DND-41 (cell line): ENCODE data around the gene FARP2.

ENCODE experiments used
- ATAC-seq: fragments of 200-7000 bp; cut with Tn5 transposase; 3 replicates; pipeline ENCODE4 v1.9.1; 2021; ENCODE audit warnings: low read depth; ENCODE audit not compliant: insufficient read depth
- DNase-seq: peaks from one replicate; pipeline ENCODE4 v3.0.0-alpha.2; 2020
- H2AFZ ChIP-seq: 2 replicates; pipeline ENCODE4 v1.6.0; 2012; ENCODE audit warnings: low read depth, low read length
- H3K27ac ChIP-seq: 2 replicates; pipeline ENCODE4 v1.5.1; 2012; ENCODE audit warnings: low read length, inconsistent platforms
- H3K27me3 ChIP-seq: fragments of 200-600 bp; sonication (generic); 2 replicates; pipeline ENCODE4 v1.6.0; 2012; ENCODE audit warnings: low read length, mild to moderate bottlenecking, inconsistent platforms; ENCODE audit not compliant: insufficient read depth, poor library complexity
- H3K36me3 ChIP-seq: 2 replicates; pipeline ENCODE4 v1.5.1; 2012; ENCODE audit warnings: low read length, inconsistent platforms; ENCODE audit not compliant: insufficient read depth
- H3K4me1 ChIP-seq: 2 replicates; pipeline ENCODE4 v1.5.1; 2012; ENCODE audit warnings: mild to moderate bottlenecking, low read length; ENCODE audit not compliant: insufficient read depth
- H3K4me2 ChIP-seq: 2 replicates; pipeline ENCODE4 v1.6.0; 2012; ENCODE audit warnings: mild to moderate bottlenecking, moderate library complexity, low read length, inconsistent platforms; ENCODE audit not compliant: insufficient read depth
- H3K4me3 ChIP-seq, 2 experiments: fragments of 200-600 bp in 1 of 2; shearing (Covaris generic) in 1 of 2; 2 replicates each; pipeline ENCODE4 v1.5.1; 2012 to 2016; ENCODE audit warnings: inconsistent platforms in 2 of 2, low read length in 2 of 2, mild to moderate bottlenecking in 2 of 2, low read depth in 1 of 2, moderate library complexity in 1 of 2
- H3K79me2 ChIP-seq: 2 replicates; pipeline ENCODE4 v1.6.0; 2012; ENCODE audit warnings: low read length, inconsistent platforms; ENCODE audit not compliant: insufficient read depth
- H3K9ac ChIP-seq: 2 replicates; pipeline ENCODE4 v1.6.0; 2012; ENCODE audit warnings: low read depth, mild to moderate bottlenecking, inconsistent platforms, low read length, moderate library complexity
- H3K9me3 ChIP-seq: 2 replicates; pipeline ENCODE4 v1.5.1; 2012; ENCODE audit warnings: low read length, moderate library complexity, mild to moderate bottlenecking, inconsistent platforms; ENCODE audit not compliant: insufficient read depth, severe bottlenecking
- H4K20me1 ChIP-seq: 2 replicates; pipeline ENCODE4 v1.6.0; 2012; ENCODE audit warnings: low read length; ENCODE audit not compliant: insufficient read depth
- CTCF ChIP-seq: IDR thresholded peaks from 2 replicates; pipeline ENCODE4 v1.5.1; 2012; ENCODE audit warnings: borderline replicate concordance, low read length, moderate library complexity, mild to moderate bottlenecking; ENCODE audit not compliant: poor library complexity, severe bottlenecking; ENCODE audit errors: extremely low read depth
- EZH2 ChIP-seq: IDR thresholded peaks from 3 replicates; pipeline ENCODE4 v1.6.1; 2012; ENCODE audit warnings: borderline replicate concordance, low read depth, mild to moderate bottlenecking, moderate library complexity, low read length, inconsistent platforms; ENCODE audit not compliant: severe bottlenecking

FARP2 gene

GRCh38 chr2:241375300-241375699 lies 19.2 kb downstream of the FARP2 start:
- Histone ChIP-seq H3K27me3 (no peaks in the 10 kb centered on the region), H3K4me3 (no peak overlapping the region), H3K4me1 (no peaks in the 10 kb centered on the region), H3K79me2 (peaks cover 32% of the 10 kb centered on the region), H3K27ac (no peak overlapping the region), H3K36me3 (peaks cover 28% of the 10 kb centered on the region), H2AFZ (no peak overlapping the region), H3K9me3 (no peaks in the 10 kb centered on the region), H3K9ac (no peak overlapping the region), H3K4me2 (no peak overlapping the region), H4K20me1 (peaks cover 33% of the 10 kb centered on the region; the same call in 1 of the 2 replicates)
- TF ChIP-seq CTCF (no peak), EZH2 (no peak)
- no peak for ATAC-seq
- DNase-seq, result no peak

GRCh38 chr2:241376808-241377207 lies 20.7 kb downstream of the FARP2 start:
- H3K36me3 ChIP-seq, result peaks cover 28% of the 10 kb centered on the region
- no peak overlapping the region for H3K4me2 ChIP-seq
- peaks cover 36% of the 10 kb centered on the region for H4K20me1 ChIP-seq
- ATAC-seq, result no peak
- no peaks in the 10 kb centered on the region for H3K27me3 ChIP-seq
- no peak overlapping the region for H3K9ac ChIP-seq
- no peaks in the 10 kb centered on the region for H3K4me1 ChIP-seq
- no peak for DNase-seq
- H3K9me3 ChIP-seq, result no peaks in the 10 kb centered on the region
- no peak overlapping the region for H3K4me3 ChIP-seq
- no peak for TF ChIP-seq CTCF
- TF ChIP-seq EZH2, result no peak
- peaks cover 26% of the 10 kb centered on the region for H3K79me2 ChIP-seq
- no peak overlapping the region for H2AFZ ChIP-seq
- no peak overlapping the region for H3K27ac ChIP-seq

GRCh38 chr2:241378816-241379215 lies 22.7 kb downstream of the FARP2 start:
- no peak for DNase-seq
- Histone ChIP-seq H3K27ac (no peak overlapping the region), H3K9me3 (no peaks in the 10 kb centered on the region), H3K9ac (no peak overlapping the region), H4K20me1 (peaks cover 29% of the 10 kb centered on the region), H3K4me3 (no peak overlapping the region), H3K79me2 (peaks cover 20% of the 10 kb centered on the region), H3K4me1 (no peaks in the 10 kb centered on the region), H3K27me3 (no peaks in the 10 kb centered on the region), H2AFZ (no peak overlapping the region), H3K4me2 (no peak overlapping the region), H3K36me3 (peaks cover 35% of the 10 kb centered on the region)
- TF ChIP-seq EZH2 (no peak), CTCF (no peak)
- no peak for ATAC-seq
